Activated CD4-positive, alpha-beta memory T cell treated with anti-CD3 and anti-CD28 coated beads, Interleukin-2, amount 10 ng/mL, durations not matched to agents 7 days and 5 days (primary cell): ENCODE data around the gene GSTM2. TPM values are rescaled to one million over a fixed set of nuclear protein-coding genes. Genes with fewer than 3 reads are reported as not detected.

Experiments
- CTCF ChIA-PET: fragments of 350-600 bp; sonication (Branson Sonifier 250); formaldehyde crosslinking; loops from one replicate; lab custom pipeline; 2021; ENCODE audit warnings: antibody characterized with exemption, inconsistent platforms; lab: Charles Lee
- POLR2A ChIA-PET: fragments of 350-600 bp; sonication (Branson Sonifier 250); formaldehyde crosslinking; loops from one replicate; lab custom pipeline; 2021; ENCODE audit warnings: antibody characterized with exemption; lab: Charles Lee
- DNase-seq: peaks from one replicate; pipeline ENCODE4 v3.0.0-alpha.2; 2020
- H3K27ac Mint-ChIP-seq: one replicate; pipeline ENCODE4 v1.8.0; 2021; ENCODE audit warnings: mild to moderate bottlenecking, mixed read lengths
- H3K27me3 Mint-ChIP-seq: one replicate; pipeline ENCODE4 v1.8.0; 2021; ENCODE audit warnings: mixed read lengths
- H3K36me3 Mint-ChIP-seq: one replicate; pipeline ENCODE4 v1.8.0; 2021; ENCODE audit warnings: low read depth, mixed read lengths
- H3K4me1 Mint-ChIP-seq: one replicate; pipeline ENCODE4 v1.8.0; 2021; ENCODE audit warnings: mixed read lengths
- H3K4me3 Mint-ChIP-seq: one replicate; pipeline ENCODE4 v1.8.0; 2021; ENCODE audit warnings: mild to moderate bottlenecking, mixed read lengths
- H3K9me3 Mint-ChIP-seq: one replicate; pipeline ENCODE4 v1.8.0; 2021; ENCODE audit warnings: mixed read lengths
- total RNA-seq, 2 experiments: library from RNA; stranded (reverse); gene quantifications; one replicate each; pipeline ENCODE4 v1.2.3, GENCODE V29; 2021

The GSTM2 gene
- total RNA-seq, result 10 to 100 TPM; 15.9 to 17.6 TPM

GRCh38 chr1:109667452-109668122 is at the start of gene GSTM2:
Gene GSTM2, plus strand, starts transcription at chr1:109668057. Its CDS starts 59 bp downstream, at chr1:109668116.
- no peaks in the 10 kb centered on the region for H3K27me3 Mint-ChIP-seq
- peaks cover 26% of the 10 kb centered on the region for H3K4me1 Mint-ChIP-seq
- ChIA-PET CTCF (interaction anchor here (0.6 to 0.9 kb wide), 2 partner anchors 28 to 123 kb away, joined by 3 read pairs; no protein-coding TSS in a partner anchor), POLR2A (no interaction called here)
- no peaks in the 10 kb centered on the region for H3K9me3 Mint-ChIP-seq
- peak; percentile 74 for DNase-seq
- H3K27ac Mint-ChIP-seq, result no peak within 1 kb of the TSS
- peak within 1 kb of the TSS; percentile 66 for H3K4me3 Mint-ChIP-seq
- no peaks in the 10 kb centered on the region for H3K36me3 Mint-ChIP-seq

GRCh38 chr1:109618661-109619575 is 48.9 kb upstream of the GSTM2 start:
- Mint-ChIP-seq H3K4me1 (peaks cover 64% of the 10 kb centered on the region), H3K27me3 (no peaks in the 10 kb centered on the region), H3K27ac (peak overlapping the region; percentile 93), H3K36me3 (peaks cover 5% of the 10 kb centered on the region), H3K4me3 (peak overlapping the region; percentile 97), H3K9me3 (no peaks in the 10 kb centered on the region)
- DNase-seq, result peak; percentile 11
- ChIA-PET CTCF (interaction anchor here (1.0 to 3.1 kb wide), 6 partner anchors 12 to 366 kb away, joined by 3 to 17 read pairs (median 8); partner anchors contain the start of gene AHCYL1), POLR2A (interaction anchor here (0.7 to 8.5 kb wide), 11 partner anchors 10 to 415 kb away, joined by 3 to 106 read pairs (median 6); partner anchors contain the start of genes GNAI3, PSMA5, SARS1 and STRIP1)

GRCh38 chr1:109619576-109620400 is 48.1 kb upstream of the GSTM2 start, which contains the start of the genes AMPD2 and GNAT2:
Gene AMPD2, plus strand, starts transcription at chr1:109619837. Its CDS starts 1,339 bp downstream, at chr1:109621176.
Gene GNAT2, minus strand, starts transcription at chr1:109619616. Its CDS starts 6,746 bp downstream, at chr1:109612870.
- H3K4me3 Mint-ChIP-seq, result peak within 1 kb of the TSS; percentile 97
- peaks cover 73% of the 10 kb centered on the region for H3K4me1 Mint-ChIP-seq
- POLR2A ChIA-PET, result interaction anchor here (0.7 to 8.5 kb wide), 15 partner anchors 10 to 415 kb away, joined by 3 to 106 read pairs (median 5); partner anchors contain the start of genes ATXN7L2, GNAI3, PSMA5 and SARS1
- H3K27me3 Mint-ChIP-seq, result no peaks in the 10 kb centered on the region
- CTCF ChIA-PET, result interaction anchor here (1.0 to 3.1 kb wide), 12 partner anchors 11 to 365 kb away, joined by 3 to 17 read pairs (median 4); partner anchors contain the start of genes AHCYL1 and GNAI3
- H3K36me3 Mint-ChIP-seq, result peaks cover 5% of the 10 kb centered on the region
- peak within 1 kb of the TSS; percentile 93 for H3K27ac Mint-ChIP-seq
- peak; percentile 78 for DNase-seq
- H3K9me3 Mint-ChIP-seq, result no peaks in the 10 kb centered on the region

- DNase-seq, result no peak
- Mint-ChIP-seq H3K27me3 (no peaks in the 10 kb centered on the region), H3K27ac (peak overlapping the region; percentile 93), H3K4me1 (peaks cover 77% of the 10 kb centered on the region), H3K9me3 (no peaks in the 10 kb centered on the region), H3K4me3 (peak overlapping the region; percentile 97), H3K36me3 (peaks cover 5% of the 10 kb centered on the region)
- POLR2A ChIA-PET, result interaction anchor here (1.0 to 8.5 kb wide), 12 partner anchors 9 to 407 kb away, joined by 3 to 106 read pairs (median 6); partner anchors contain the start of genes ATXN7L2, GNAI3, PSMA5 and SARS1
- CTCF ChIA-PET, result interaction anchor here (1.0 to 3.1 kb wide), 10 partner anchors 10 to 365 kb away, joined by 3 to 17 read pairs (median 4); partner anchors contain the start of genes AHCYL1 and GNAI3
Measured at GRCh38 chr1:109620401-109620791, 47.5 kb upstream of the GSTM2 start.

- H3K27me3 Mint-ChIP-seq, result no peaks in the 10 kb centered on the region
- DNase-seq, result peak; percentile 97
- H3K27ac Mint-ChIP-seq, result peak overlapping the region; percentile 93
- H3K4me3 Mint-ChIP-seq, result peak overlapping the region; percentile 97
- peaks cover 7% of the 10 kb centered on the region for H3K36me3 Mint-ChIP-seq
- ChIA-PET POLR2A (interaction anchor here (1.1 to 8.5 kb wide), 8 partner anchors 9 to 288 kb away, joined by 3 to 106 read pairs (median 9); partner anchors contain the start of genes GNAI3 and PSMA5), CTCF (interaction anchor here (1.0 to 3.1 kb wide), 9 partner anchors 10 to 364 kb away, joined by 3 to 17 read pairs (median 5); partner anchors contain the start of genes AHCYL1 and GNAI3)
- no peaks in the 10 kb centered on the region for H3K9me3 Mint-ChIP-seq
- H3K4me1 Mint-ChIP-seq, result peaks cover 77% of the 10 kb centered on the region
Measured at GRCh38 chr1:109620841-109621286, 47.0 kb upstream of the GSTM2 start.

GRCh38 chr1:109621379-109622136 is 46.3 kb upstream of the GSTM2 start:
- no peaks in the 10 kb centered on the region for H3K9me3 Mint-ChIP-seq
- peaks cover 71% of the 10 kb centered on the region for H3K4me1 Mint-ChIP-seq
- no peak for DNase-seq
- ChIA-PET POLR2A (interaction anchor here (1.0 to 8.5 kb wide), 4 partner anchors 12 to 75 kb away, joined by 3 to 106 read pairs (median 14); partner anchors contain the start of gene GNAI3), CTCF (interaction anchor here (1.4 to 2.7 kb wide), 3 partner anchors 13 to 363 kb away, joined by 3 to 13 read pairs (median 9); partner anchors contain the start of genes AHCYL1 and GNAI3)
- no peaks in the 10 kb centered on the region for H3K27me3 Mint-ChIP-seq
- peak overlapping the region; percentile 93 for H3K27ac Mint-ChIP-seq
- peaks cover 14% of the 10 kb centered on the region for H3K36me3 Mint-ChIP-seq
- peak overlapping the region; percentile 97 for H3K4me3 Mint-ChIP-seq

- H3K36me3 Mint-ChIP-seq, result peaks cover 18% of the 10 kb centered on the region
- peak overlapping the region; percentile 97 for H3K4me3 Mint-ChIP-seq
- no peak for DNase-seq
- ChIA-PET POLR2A (interaction anchor here (1.0 to 8.5 kb wide), 3 partner anchors 11 to 73 kb away, joined by 3 to 106 read pairs (median 12); partner anchors contain the start of gene GNAI3), CTCF (interaction anchor here (1.4 kb wide), 1 partner anchor 12 kb away, joined by 3 read pairs; no protein-coding TSS in a partner anchor)
- peaks cover 63% of the 10 kb centered on the region for H3K4me1 Mint-ChIP-seq
- H3K27me3 Mint-ChIP-seq, result no peaks in the 10 kb centered on the region
- peak overlapping the region; percentile 93 for H3K27ac Mint-ChIP-seq
- H3K9me3 Mint-ChIP-seq, result no peaks in the 10 kb centered on the region
Measured at GRCh38 chr1:109622137-109622892, 45.5 kb upstream of the GSTM2 start.

GRCh38 chr1:109622895-109623294 is 45.0 kb upstream of the GSTM2 start:
- peaks cover 58% of the 10 kb centered on the region for H3K4me1 Mint-ChIP-seq
- H3K27me3 Mint-ChIP-seq, result no peaks in the 10 kb centered on the region
- ChIA-PET POLR2A (interaction anchor here (2.2 to 8.5 kb wide), 2 partner anchors 74 to 76 kb away, joined by 8 to 106 read pairs; partner anchors contain the start of gene GNAI3), CTCF (interaction anchor here (1.4 to 3.7 kb wide), 3 partner anchors 12 to 77 kb away, joined by 3 to 14 read pairs (median 12); no protein-coding TSS in a partner anchor)
- peaks cover 24% of the 10 kb centered on the region for H3K36me3 Mint-ChIP-seq
- H3K4me3 Mint-ChIP-seq, result peak overlapping the region; percentile 24
- H3K27ac Mint-ChIP-seq, result peak overlapping the region; percentile 93
- H3K9me3 Mint-ChIP-seq, result no peaks in the 10 kb centered on the region
- no peak for DNase-seq

GRCh38 chr1:109623601-109624161 is 44.2 kb upstream of the GSTM2 start:
- peak overlapping the region; percentile 26 for H3K4me3 Mint-ChIP-seq
- H3K27ac Mint-ChIP-seq, result peak overlapping the region; percentile 93
- H3K9me3 Mint-ChIP-seq, result no peaks in the 10 kb centered on the region
- POLR2A ChIA-PET, result interaction anchor here (0.8 to 8.5 kb wide), 6 partner anchors 11 to 77 kb away, joined by 3 to 106 read pairs (median 4); partner anchors contain the start of gene GNAI3
- H3K27me3 Mint-ChIP-seq, result no peaks in the 10 kb centered on the region
- CTCF ChIA-PET, result interaction anchor here (0.7 to 3.7 kb wide), 5 partner anchors 11 to 91 kb away, joined by 3 to 14 read pairs (median 4); no protein-coding TSS in a partner anchor
- H3K36me3 Mint-ChIP-seq, result peaks cover 30% of the 10 kb centered on the region
- no peak for DNase-seq
- peaks cover 53% of the 10 kb centered on the region for H3K4me1 Mint-ChIP-seq
